Rectal smooth muscle tissue (tissue), 1 donor: Measurements from ENCODE around the gene MAP1S.

ENCODE experiments used
- H3K27ac ChIP-seq: one replicate; pipeline ENCODE4 v1.7.0; 2013; ENCODE audit warnings: low read depth, low read length, inconsistent platforms
- H3K27me3 ChIP-seq: one replicate; pipeline ENCODE4 v1.7.0; 2013; ENCODE audit warnings: low read length; ENCODE audit not compliant: control insufficient read depth, insufficient read depth
- H3K36me3 ChIP-seq: one replicate; pipeline ENCODE4 v1.7.0; 2013; ENCODE audit warnings: low read length; ENCODE audit not compliant: control insufficient read depth, insufficient read depth
- H3K4me1 ChIP-seq: one replicate; pipeline ENCODE4 v1.7.0; 2013; ENCODE audit warnings: low read length; ENCODE audit not compliant: control insufficient read depth, insufficient read depth
- H3K4me3 ChIP-seq: one replicate; pipeline ENCODE4 v1.7.0; 2013; ENCODE audit warnings: low read length
- H3K9ac ChIP-seq: one replicate; pipeline ENCODE4 v1.7.0; 2013; ENCODE audit warnings: low read length

Gene MAP1S

DNA sequence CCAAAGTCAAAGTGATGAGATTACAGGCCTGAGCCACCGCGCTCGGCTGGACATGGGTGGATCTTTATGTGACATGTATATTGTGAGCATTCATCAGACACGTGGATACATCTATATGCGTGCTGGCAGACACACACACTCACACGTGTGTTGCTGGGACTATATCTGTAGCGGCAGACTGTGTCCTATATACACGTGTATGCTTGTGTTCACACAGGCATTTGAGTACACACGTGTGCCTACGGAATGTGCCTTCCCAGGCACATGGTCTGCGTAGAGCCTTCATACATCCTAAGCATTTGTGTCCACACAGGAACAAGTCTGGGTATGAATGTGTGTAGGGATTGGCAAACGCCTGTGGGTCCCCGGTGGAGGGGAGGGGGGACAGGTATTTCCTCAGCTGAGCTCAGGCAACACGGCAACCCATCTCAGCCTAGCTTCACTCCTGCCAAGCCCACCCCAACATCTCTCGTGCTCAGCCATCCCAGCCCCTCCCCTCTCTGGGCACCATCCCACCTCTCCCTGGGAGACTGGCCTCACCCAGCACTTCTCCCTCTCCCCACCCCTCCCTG is 33.7 kb upstream of the MAP1S start:
- Histone ChIP-seq H3K9ac (no peak overlapping the region), H3K36me3 (no peaks in the 10 kb centered on the region), H3K27ac (no peak overlapping the region), H3K4me3 (no peak overlapping the region), H3K4me1 (no peaks in the 10 kb centered on the region), H3K27me3 (peaks cover 24% of the 10 kb centered on the region)

GRCh38 chr19:17686023-17686521 is 33.2 kb upstream of the MAP1S start:
- Histone ChIP-seq H3K9ac (no peak overlapping the region), H3K27me3 (peaks cover 22% of the 10 kb centered on the region), H3K36me3 (no peaks in the 10 kb centered on the region), H3K4me3 (no peak overlapping the region), H3K27ac (no peak overlapping the region), H3K4me1 (no peaks in the 10 kb centered on the region)

DNA sequence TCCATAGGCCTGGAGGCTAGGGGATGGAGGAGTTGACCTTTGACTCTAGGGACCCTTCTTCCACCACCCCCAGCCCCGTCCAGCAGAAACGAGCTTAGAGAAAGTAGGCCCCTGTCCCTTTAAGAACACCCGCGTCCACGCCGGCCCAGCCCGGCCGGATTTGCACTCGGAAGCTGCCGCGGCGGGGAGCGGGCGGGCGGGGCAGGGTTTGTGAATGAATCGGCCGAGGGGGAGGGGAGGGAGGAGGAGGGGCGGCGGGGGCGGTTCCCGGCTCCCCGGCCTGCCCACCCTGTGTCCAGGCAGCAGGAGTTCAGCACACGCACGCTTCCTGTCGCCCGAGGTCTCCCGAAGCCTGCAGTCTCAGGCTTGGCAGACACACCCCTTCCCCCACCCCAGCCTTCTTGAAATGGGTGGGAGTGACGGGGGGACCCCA is 32.7 kb upstream of the MAP1S start:
- H3K27me3 ChIP-seq, result peaks cover 19% of the 10 kb centered on the region
- H3K9ac ChIP-seq, result no peak overlapping the region

DNA sequence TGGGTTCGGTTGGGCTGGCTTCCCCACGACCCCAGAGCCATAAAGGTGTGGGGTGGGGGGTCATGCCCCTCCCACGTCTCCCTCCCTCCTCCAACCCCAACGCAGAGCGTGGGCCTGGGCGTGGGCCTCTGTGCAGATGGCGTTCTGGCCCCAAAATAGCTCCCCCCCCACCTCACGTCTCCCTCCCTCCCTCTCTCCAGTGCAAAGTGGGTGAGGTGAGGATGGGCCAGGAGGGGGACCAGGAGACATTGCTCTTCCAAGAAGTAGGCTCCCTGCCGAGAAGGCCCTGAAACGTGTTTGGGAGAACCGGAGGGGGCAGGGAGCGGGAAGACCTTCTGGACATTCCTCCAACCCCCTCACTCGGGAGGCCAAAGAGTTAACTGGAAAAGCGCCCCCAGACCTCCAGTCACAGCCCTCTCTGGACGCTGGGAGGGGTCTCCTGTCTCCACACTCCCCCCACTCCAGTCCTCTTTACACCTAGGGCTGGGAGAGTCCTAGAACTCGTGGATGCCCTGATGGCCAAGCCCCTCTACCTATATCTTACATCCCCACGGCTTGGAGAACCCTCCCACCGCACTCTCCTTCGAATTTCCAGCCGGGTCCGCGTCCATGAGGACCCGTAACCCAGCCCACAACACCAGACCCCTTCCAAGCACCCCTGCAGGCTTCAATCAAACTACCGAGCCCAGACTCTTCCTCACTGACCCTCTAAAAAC is 32.0 kb upstream of the MAP1S start:
- Histone ChIP-seq H3K9ac (no peak overlapping the region), H3K27ac (no peak overlapping the region), H3K36me3 (no peaks in the 10 kb centered on the region), H3K4me1 (no peaks in the 10 kb centered on the region), H3K4me3 (no peak overlapping the region), H3K27me3 (peaks cover 19% of the 10 kb centered on the region)

More for the DNA sequence above, 32.7 kb upstream of the MAP1S start:
- Histone ChIP-seq H3K4me3 (no peak overlapping the region), H3K36me3 (no peaks in the 10 kb centered on the region), H3K4me1 (no peaks in the 10 kb centered on the region), H3K27ac (no peak overlapping the region)

DNA sequence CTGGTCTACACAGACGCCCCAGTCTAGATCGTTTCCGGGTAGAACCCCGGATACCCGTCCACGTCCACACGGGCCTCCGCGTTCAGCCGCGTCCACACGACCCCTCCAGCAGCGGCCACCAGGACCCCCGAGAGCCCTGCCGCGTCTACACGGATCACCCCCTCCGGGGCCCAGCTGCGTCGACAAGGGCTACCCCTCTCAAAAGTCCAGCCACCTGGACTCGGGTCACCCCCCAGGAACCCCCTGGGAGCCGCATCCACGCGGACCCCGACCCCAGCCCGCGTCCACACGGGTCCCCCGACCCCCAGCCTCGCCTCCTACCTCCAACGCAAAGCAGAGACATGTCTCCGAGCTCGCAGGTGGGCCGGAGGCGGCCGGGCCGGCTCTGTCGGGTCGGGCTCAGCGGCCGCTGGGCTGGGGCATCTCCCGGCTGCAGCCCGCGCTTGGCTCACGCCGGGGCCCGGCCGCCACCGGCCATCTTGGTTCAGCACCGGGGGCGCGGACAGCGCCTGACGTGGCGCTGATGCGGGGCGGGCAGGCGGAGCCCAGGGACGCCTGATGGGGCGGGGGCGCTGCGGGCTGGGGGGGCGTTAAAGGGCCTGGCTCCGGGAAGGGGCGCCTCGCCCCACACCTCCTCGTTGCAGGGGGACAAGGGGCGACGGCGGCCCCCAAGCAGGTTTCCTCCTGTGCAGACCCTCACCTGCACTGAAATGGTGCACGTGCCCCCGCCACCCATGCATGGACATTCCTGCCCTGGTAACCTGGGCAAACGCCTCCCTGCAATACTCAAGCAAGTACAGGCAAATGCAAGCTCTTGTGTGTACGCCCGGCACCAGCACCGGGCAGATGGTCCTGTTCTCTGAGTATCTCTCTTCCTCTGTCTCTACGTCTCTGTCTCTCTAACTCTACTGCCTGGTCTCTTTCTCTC is 31.2 kb upstream of the MAP1S start, which contains the start of gene UNC13A:
UNC13A (minus strand) TSS at position 498 of the 928 bp plus-strand sequence; CDS start at position 343, 155 bp downstream.
- no peak within 1 kb of the TSS for H3K27ac ChIP-seq
- no peaks in the 10 kb centered on the region for H3K4me1 ChIP-seq
- no peak within 1 kb of the TSS for H3K4me3 ChIP-seq
- no peak within 1 kb of the TSS for H3K9ac ChIP-seq
- H3K36me3 ChIP-seq, result no peaks in the 10 kb centered on the region
- H3K27me3 ChIP-seq, result peaks cover 19% of the 10 kb centered on the region

GRCh38 chr19:17688853-17689595 is 30.3 kb upstream of the MAP1S start:
- Histone ChIP-seq H3K27me3 (peaks cover 19% of the 10 kb centered on the region), H3K4me3 (no peak overlapping the region), H3K4me1 (no peaks in the 10 kb centered on the region), H3K27ac (no peak overlapping the region), H3K36me3 (no peaks in the 10 kb centered on the region), H3K9ac (no peak overlapping the region)

DNA sequence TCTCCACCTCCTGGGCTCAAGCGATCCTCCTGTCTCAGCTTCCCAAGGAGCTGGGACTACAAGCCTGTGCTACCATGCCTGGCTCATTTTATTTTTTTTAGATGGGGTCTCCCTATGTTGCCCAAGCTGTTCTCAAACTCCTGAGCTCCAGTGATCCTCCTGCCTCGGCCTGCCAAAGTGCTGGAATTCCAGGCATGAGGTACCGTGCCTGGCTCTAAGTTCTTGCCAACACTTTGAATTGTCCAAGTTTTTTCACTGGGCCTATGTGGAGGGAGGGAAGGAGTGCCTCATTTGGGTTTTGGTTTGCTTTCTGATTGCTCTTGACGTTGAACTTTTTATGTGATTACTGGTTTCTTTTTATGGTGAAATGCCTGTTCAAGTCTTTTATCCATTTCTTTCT is 26.7 kb upstream of the MAP1S start:
- Histone ChIP-seq H3K4me3 (no peak overlapping the region), H3K36me3 (no peaks in the 10 kb centered on the region), H3K9ac (no peak overlapping the region), H3K27ac (no peak overlapping the region), H3K27me3 (peaks cover 14% of the 10 kb centered on the region), H3K4me1 (no peaks in the 10 kb centered on the region)

- Histone ChIP-seq H3K36me3 (no peaks in the 10 kb centered on the region), H3K27me3 (peaks cover 5% of the 10 kb centered on the region), H3K9ac (no peak overlapping the region), H3K4me1 (no peaks in the 10 kb centered on the region), H3K4me3 (no peak overlapping the region), H3K27ac (no peak overlapping the region)
Measured at GRCh38 chr19:17695198-17695597, 24.1 kb upstream of the MAP1S start.

DNA sequence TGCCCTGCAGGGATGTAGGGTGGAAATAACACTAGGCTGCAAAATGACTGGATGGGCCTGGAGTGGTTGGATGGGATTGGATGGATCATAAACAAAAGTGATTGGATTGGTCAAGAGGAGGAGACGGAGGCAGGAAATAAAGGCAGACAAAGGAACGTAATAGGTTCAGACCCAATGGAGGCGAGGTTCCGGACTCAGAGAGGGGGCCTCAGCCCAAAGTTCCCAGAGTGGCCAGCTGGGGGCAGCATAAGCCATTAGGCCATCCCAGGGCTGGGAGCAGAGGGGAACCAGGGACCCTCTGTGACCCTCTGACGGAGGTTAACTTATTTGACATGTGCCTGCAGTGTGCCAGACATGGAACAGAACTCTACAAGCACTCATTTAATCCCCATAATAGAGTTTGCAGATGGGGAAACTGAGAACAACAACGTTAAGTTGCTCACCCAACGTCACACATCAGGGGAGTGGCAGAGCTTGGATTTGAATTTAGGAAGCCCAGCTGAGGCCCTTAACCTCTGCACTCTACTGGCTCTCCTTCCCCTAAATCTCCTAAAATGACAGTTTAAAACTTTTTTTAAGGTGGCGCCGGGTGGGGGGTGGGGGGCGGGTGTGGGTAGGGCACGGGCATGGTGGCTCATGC is 15.3 kb upstream of the MAP1S start:
- no peaks in the 10 kb centered on the region for H3K4me1 ChIP-seq
- H3K4me3 ChIP-seq, result no peak overlapping the region
- H3K27me3 ChIP-seq, result no peaks in the 10 kb centered on the region
- H3K36me3 ChIP-seq, result no peaks in the 10 kb centered on the region
- no peak overlapping the region for H3K9ac ChIP-seq
- no peak overlapping the region for H3K27ac ChIP-seq

- Histone ChIP-seq H3K27me3 (no peaks in the 10 kb centered on the region), H3K27ac (no peak overlapping the region), H3K4me3 (no peak overlapping the region), H3K4me1 (no peaks in the 10 kb centered on the region), H3K9ac (no peak overlapping the region), H3K36me3 (no peaks in the 10 kb centered on the region)
Measured at GRCh38 chr19:17706750-17707181, 12.5 kb upstream of the MAP1S start.

DNA sequence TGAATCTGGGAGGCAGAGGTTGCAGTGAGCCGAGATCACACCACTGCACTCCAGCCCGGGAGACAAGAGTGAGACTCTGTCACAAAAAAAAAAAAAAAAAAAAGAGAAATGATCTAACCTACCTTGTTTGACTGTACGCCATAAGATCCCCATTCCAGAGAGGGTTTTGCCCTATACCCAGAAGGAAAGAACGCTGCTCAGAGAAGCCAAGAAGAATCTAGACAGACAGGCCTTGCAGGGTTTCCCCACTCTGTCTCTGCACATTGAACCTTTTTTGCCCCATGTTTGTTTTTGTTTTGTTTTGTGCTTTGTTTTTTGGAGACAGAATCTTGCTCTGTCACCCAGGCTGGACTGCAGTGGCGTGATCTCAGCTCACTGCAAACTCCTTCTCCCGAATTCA is 7.4 kb upstream of the MAP1S start:
- no peaks in the 10 kb centered on the region for H3K27me3 ChIP-seq
- no peaks in the 10 kb centered on the region for H3K4me1 ChIP-seq
- no peak overlapping the region for H3K4me3 ChIP-seq
- no peak overlapping the region for H3K27ac ChIP-seq
- H3K9ac ChIP-seq, result no peak overlapping the region
- H3K36me3 ChIP-seq, result no peaks in the 10 kb centered on the region
